Activated B cell treated with CpG ODN at 0.5 μM for 24 hours (primary cell): ENCODE results near the gene ZFP3. TPM values are rescaled to one million over a fixed set of nuclear protein-coding genes. Genes with fewer than 3 reads are reported as not detected.

ENCODE experiments used
- ATAC-seq: fragments of 200-7000 bp; cut with Tn5 transposase; one replicate; pipeline ENCODE4 v1.10.0; 2021; ENCODE audit warnings: low read depth, mild to moderate bottlenecking, moderate library complexity
- CTCF ChIA-PET: fragments of 350-600 bp; sonication (Branson Sonifier 250); formaldehyde crosslinking; loops from one replicate; lab custom pipeline; 2021; ENCODE audit warnings: antibody characterized with exemption; lab: Charles Lee
- POLR2A ChIA-PET: fragments of 350-600 bp; sonication (Branson Sonifier 250); formaldehyde crosslinking; loops from one replicate; lab custom pipeline; 2021; ENCODE audit warnings: antibody characterized with exemption; lab: Charles Lee
- DNase-seq: peaks from one replicate; pipeline ENCODE4 v3.0.0; 2022
- H3K27ac Mint-ChIP-seq: one replicate; pipeline ENCODE4 v1.8.0; 2020; ENCODE audit warnings: mixed read lengths
- H3K27me3 Mint-ChIP-seq: one replicate; pipeline ENCODE4 v1.8.0; 2021; ENCODE audit warnings: mixed read lengths
- H3K36me3 Mint-ChIP-seq: one replicate; pipeline ENCODE4 v1.8.0; 2021; ENCODE audit warnings: low read depth, mixed read lengths
- H3K4me1 Mint-ChIP-seq: one replicate; pipeline ENCODE4 v1.8.0; 2021; ENCODE audit warnings: mixed read lengths
- H3K4me3 Mint-ChIP-seq: one replicate; pipeline ENCODE4 v1.8.0; 2020; ENCODE audit warnings: mild to moderate bottlenecking, mixed read lengths
- H3K9me3 Mint-ChIP-seq: one replicate; pipeline ENCODE4 v1.8.0; 2020; ENCODE audit warnings: mixed read lengths
- CTCF ChIP-seq: fragments of 200-600 bp; IDR thresholded peaks from one replicate; pipeline ENCODE4 v1.8.0; 2022; ENCODE audit warnings: antibody characterized with exemption, mild to moderate bottlenecking
- intact Hi-C: fragments of 100-400 bp; cut with micrococcal nuclease; formaldehyde crosslinking; loops from one replicate; pipeline ENCODE4 v1.15.1; 2024
- total RNA-seq: library from RNA; stranded (reverse); gene quantifications from 2 replicates; pipeline ENCODE4 v1.2.3, GENCODE V29; 2022

ZFP3 gene
- total RNA-seq, 1 donor from 2014 or later = 11.5 TPM

- H3K27me3 Mint-ChIP-seq = no peaks in the 10 kb centered on the region
- DNase-seq (no peak), ATAC-seq (no peak)
- peaks cover 8% of the 10 kb centered on the region for H3K4me1 Mint-ChIP-seq
- no peak overlapping the region for H3K27ac Mint-ChIP-seq
- ChIA-PET CTCF (no interaction called here), POLR2A (no interaction called here)
- no peak for TF ChIP-seq CTCF
- no peaks in the 10 kb centered on the region for H3K36me3 Mint-ChIP-seq
- intact Hi-C loops = no loop called here
- H3K9me3 Mint-ChIP-seq = no peaks in the 10 kb centered on the region
- H3K4me3 Mint-ChIP-seq = no peak overlapping the region
Observed at GRCh38 chr17:5042157-5043022, 35.9 kb upstream of the ZFP3 start.

GRCh38 chr17:5043524-5043923 lies 34.7 kb upstream of the ZFP3 start:
- Mint-ChIP-seq H3K4me1 (peaks cover 18% of the 10 kb centered on the region), H3K27me3 (no peaks in the 10 kb centered on the region), H3K36me3 (no peaks in the 10 kb centered on the region), H3K4me3 (no peak overlapping the region), H3K9me3 (no peaks in the 10 kb centered on the region), H3K27ac (no peak overlapping the region)
- no peak for ATAC-seq
- DNase-seq = no peak
- ChIA-PET POLR2A (interaction anchor here (0.5 kb wide), 1 partner anchor 130 kb away, joined by 3 read pairs; no protein-coding TSS in a partner anchor), CTCF (no interaction called here)
- TF ChIP-seq CTCF = no peak
- intact Hi-C loops = no loop called here

GRCh38 chr17:5044630-5045029 lies 33.6 kb upstream of the ZFP3 start:
- H3K27ac Mint-ChIP-seq = no peak overlapping the region
- TF ChIP-seq CTCF = no peak
- DNase-seq (no peak), ATAC-seq (no peak)
- H3K36me3 Mint-ChIP-seq = no peaks in the 10 kb centered on the region
- H3K9me3 Mint-ChIP-seq = no peaks in the 10 kb centered on the region
- intact Hi-C loops = no loop called here
- no peak overlapping the region for H3K4me3 Mint-ChIP-seq
- H3K4me1 Mint-ChIP-seq = peaks cover 26% of the 10 kb centered on the region
- POLR2A ChIA-PET = no interaction called here
- CTCF ChIA-PET = no interaction called here
- H3K27me3 Mint-ChIP-seq = no peaks in the 10 kb centered on the region

GRCh38 chr17:5045496-5045895 lies 32.8 kb upstream of the ZFP3 start:
- Mint-ChIP-seq H3K4me1 (peaks cover 34% of the 10 kb centered on the region), H3K27ac (no peak overlapping the region), H3K36me3 (no peaks in the 10 kb centered on the region), H3K27me3 (no peaks in the 10 kb centered on the region), H3K4me3 (no peak overlapping the region), H3K9me3 (no peaks in the 10 kb centered on the region)
- ATAC-seq (no peak), DNase-seq (no peak)
- ChIA-PET CTCF (no interaction called here), POLR2A (interaction anchor here (0.6 to 1.2 kb wide), 4 partner anchors 14 to 491 kb away, joined by 3 to 11 read pairs (median 5); no protein-coding TSS in a partner anchor)
- intact Hi-C loops = no loop called here
- no peak for TF ChIP-seq CTCF

GRCh38 chr17:5047446-5047845 lies 30.8 kb upstream of the ZFP3 start:
- no peaks in the 10 kb centered on the region for H3K36me3 Mint-ChIP-seq

More at GRCh38 chr17:5047446-5047845, 30.8 kb upstream of the ZFP3 start:
- no peaks in the 10 kb centered on the region for H3K9me3 Mint-ChIP-seq
- intact Hi-C loops = loop anchor here (2.0 kb wide), 1 partner anchor 17 kb away; no protein-coding TSS in a partner anchor
- ChIA-PET POLR2A (interaction anchor here (0.6 to 1.1 kb wide), 3 partner anchors 19 to 80 kb away, joined by 3 to 4 read pairs (median 4); partner anchors contain the start of gene SPAG7), CTCF (interaction anchor here (1.4 kb wide), 1 partner anchor 138 kb away, joined by 3 read pairs; no protein-coding TSS in a partner anchor)
- DNase-seq (no peak), ATAC-seq (no peak)
- no peak overlapping the region for H3K4me3 Mint-ChIP-seq
- H3K27me3 Mint-ChIP-seq = no peaks in the 10 kb centered on the region
- TF ChIP-seq CTCF = no peak
- peaks cover 33% of the 10 kb centered on the region for H3K4me1 Mint-ChIP-seq
- H3K27ac Mint-ChIP-seq = peak overlapping the region; percentile 41
